NAMALWA (cell line): Measurements from ENCODE around the gene FUBP1.
"Not testable (repeated sequence)": the region's sequence is repeated elsewhere in the genome, so short reads cannot be mapped to it uniquely, and the experiment has no call there.

ENCODE experiments used
- DNase-seq: peaks from one replicate; pipeline ENCODE4 v3.0.0-alpha.2; 2015; ENCODE audit warnings: low spot score

Gene FUBP1

GRCh38 chr1:77989744-77990143, 10.9 kb upstream of the FUBP1 start:
- no peak for DNase-seq

- no peak for DNase-seq
Observed at GRCh38 chr1:77987919-77988318, 9.0 kb upstream of the FUBP1 start.

- DNase-seq = no peak
Observed at GRCh38 chr1:77986810-77987209, 7.9 kb upstream of the FUBP1 start.

- DNase-seq = no peak
Observed at GRCh38 chr1:77984629-77985028, 5.8 kb upstream of the FUBP1 start.

- DNase-seq = no peak
Observed at GRCh38 chr1:77983997-77984355, 5.1 kb upstream of the FUBP1 start.

GRCh38 chr1:77983352-77983996, 4.6 kb upstream of the FUBP1 start:
- DNase-seq = not testable (repeated sequence)

DNA sequence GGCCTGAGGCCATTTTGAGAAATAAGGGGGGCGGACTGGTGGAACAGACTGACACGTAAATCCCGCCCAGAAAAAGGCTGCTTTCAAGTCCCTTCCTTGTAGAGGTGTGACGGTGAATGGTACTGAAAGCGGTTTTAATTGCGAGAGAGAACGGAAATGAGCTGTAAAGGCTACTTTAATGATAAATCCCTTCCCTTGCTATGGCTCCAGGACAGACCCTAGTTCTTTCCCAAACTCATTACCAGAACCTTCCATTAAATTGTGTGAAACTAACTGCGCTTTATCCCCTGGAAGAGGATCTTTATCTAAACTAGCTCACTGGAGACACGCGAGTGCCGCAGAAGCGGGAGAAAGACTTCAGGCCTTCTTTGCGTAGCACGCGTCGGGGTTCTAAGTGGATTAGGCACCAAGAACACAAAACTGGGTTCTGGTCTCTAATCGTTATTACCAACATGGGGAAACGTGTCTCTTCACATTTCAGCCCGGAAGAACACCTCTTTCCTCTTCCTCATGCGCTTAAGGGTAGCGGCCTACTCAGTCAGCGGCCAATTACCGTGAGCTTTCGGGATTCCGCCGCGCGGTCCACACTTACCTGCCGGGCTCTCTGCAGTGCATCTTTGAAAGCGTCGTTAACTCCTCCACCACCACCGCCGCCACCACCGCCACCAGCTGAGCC, 441 bp downstream of the FUBP1 start:
- peak; percentile 94 for DNase-seq

- DNase-seq = no peak
Observed at GRCh38 chr1:77977989-77978292, 931 bp downstream of the FUBP1 start.

- no peak for DNase-seq
Observed at GRCh38 chr1:77976433-77977076, 2.3 kb downstream of the FUBP1 start.

DNA sequence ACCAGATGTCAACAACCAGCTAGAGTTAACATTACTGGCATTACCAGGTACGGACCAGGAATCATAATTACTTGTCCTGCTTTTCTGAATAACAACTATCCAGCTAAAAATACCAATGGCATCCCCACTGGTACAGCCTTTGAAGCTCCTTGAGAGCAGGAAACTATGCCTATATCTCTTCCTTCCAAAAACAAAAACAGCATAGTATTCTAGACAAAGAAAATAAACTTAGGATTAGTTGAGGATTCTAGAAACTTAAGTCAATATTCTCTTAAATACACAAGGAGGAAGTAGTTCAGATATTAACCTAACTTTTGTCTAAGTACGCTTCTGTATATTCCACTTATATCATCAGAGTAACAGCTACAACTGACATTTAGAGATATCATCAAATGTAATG, 3.0 kb downstream of the FUBP1 start:
- DNase-seq = no peak

- DNase-seq = no peak
Observed at GRCh38 chr1:77975386-77975785, 3.5 kb downstream of the FUBP1 start.

- DNase-seq = no peak
Observed at GRCh38 chr1:77972080-77972479, 6.8 kb downstream of the FUBP1 start.

GRCh38 chr1:77970192-77970591, 8.7 kb downstream of the FUBP1 start:
- no peak for DNase-seq

DNA sequence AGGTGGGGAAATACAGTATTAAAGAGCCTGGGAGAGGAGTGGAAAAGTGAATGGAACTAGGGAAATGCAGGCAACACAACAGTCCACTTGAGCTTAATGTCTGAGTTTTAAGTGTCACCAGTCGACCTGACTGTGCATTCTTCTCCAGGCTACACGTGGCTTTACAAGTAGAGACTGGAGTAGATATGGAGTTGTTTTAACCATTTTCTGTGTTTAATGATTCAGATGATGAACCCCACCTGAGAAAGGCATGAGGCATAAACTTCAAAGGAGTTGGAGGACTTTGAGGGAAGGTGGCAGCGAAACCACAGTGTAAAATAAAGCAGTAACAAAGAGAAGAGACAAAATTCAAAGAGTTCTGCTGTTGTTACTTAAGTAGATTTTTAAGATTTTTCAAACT, 12.6 kb downstream of the FUBP1 start:
- DNase-seq = no peak

DNA sequence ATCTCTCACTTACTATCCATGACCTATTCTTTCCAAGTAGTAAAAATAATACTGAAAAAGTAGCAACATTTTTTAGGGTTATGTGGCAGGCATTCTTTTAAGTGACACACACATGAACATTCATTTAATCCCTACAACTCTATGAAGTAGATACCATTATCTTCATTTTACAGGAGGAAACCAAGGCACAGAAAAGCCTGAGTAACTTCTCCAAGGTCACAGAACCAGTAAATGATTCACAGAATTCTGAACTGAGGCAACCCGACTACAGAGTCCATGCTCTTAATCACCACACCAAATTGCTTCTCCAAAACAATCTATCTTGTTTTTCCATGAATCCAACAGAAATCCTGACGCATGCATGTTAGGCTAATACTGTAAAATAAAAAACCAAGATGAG, 17.5 kb downstream of the FUBP1 start:
- DNase-seq = no peak

GRCh38 chr1:77958850-77959249, 20.0 kb downstream of the FUBP1 start:
- no peak for DNase-seq

DNA sequence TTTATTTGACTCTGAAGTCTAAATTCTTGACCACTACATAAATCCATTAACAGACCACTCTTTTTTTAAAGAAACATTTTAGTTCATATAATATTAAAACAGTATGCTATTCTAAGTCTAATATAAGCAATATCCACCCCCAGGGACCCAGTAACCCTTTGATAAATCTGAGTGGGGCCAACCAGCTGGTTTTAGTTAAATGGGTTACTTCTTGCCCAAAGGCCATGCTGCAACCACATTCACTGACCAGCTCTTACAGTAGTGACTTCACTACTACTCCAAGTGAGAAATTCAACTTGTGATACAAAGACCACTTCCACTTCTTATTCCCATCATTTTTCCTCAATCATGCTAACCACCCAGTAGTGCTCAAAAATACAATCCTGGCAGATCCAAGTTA, 20.5 kb downstream of the FUBP1 start:
- no peak for DNase-seq

GRCh38 chr1:77956464-77956863, 22.4 kb downstream of the FUBP1 start:
- no peak for DNase-seq

- no peak for DNase-seq
Observed at GRCh38 chr1:77955709-77956108, 23.2 kb downstream of the FUBP1 start.

DNA sequence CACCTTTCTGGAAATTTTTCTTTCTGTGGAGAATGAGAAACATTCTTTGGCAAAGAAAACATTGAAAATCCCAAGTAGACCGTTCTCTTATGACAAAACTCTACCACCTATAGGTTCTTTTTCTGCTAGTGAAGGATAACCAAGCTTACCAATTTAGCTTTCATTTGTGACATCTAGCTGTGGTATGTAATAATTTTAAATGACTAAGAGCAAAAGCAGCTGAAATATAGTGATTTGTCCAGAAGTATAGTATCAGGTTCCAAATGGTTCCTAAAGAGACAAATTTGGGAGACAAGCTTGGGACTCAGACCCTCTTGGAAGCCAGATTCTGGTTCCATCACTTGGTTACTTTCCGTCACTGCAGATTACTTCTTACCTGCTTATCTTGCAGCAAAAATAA, 24.4 kb downstream of the FUBP1 start:
- no peak for DNase-seq

DNA sequence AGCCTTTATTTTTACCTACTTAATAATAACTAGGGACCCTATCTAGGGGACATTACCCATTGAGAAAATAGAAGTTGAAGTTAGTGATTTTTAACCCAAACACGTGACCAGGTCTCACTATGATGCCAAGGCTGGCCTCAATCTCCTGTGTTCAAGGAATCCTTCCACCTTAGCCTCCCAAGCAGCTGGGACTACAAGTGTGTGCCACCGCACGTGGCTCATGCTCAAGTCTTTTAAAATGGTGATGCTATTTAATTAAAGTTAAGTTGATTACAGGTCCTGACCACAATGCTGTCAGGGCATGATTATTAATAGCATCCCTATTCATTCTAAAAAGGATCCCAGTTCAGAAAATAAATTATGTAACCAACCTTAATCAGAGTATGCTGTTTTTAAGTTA, 25.0 kb downstream of the FUBP1 start:
- DNase-seq = no peak

- DNase-seq = no peak
Observed at GRCh38 chr1:77951328-77951727, 27.5 kb downstream of the FUBP1 start.

- no peak for DNase-seq
Observed at GRCh38 chr1:77950873-77951272, 28.0 kb downstream of the FUBP1 start.
